Measurements from ENCODE around the gene HIGD1B.

- TF ChIP-seq CTCF (IDR thresholded peaks at IDR 0.05 in 4 of 5, conservative IDR thresholded peaks at IDR 0.05 in 1 of 5) (no peak), POLR2A (IDR thresholded peaks at IDR 0.05) (no peak)
These were observed 3.3 kb upstream of the HIGD1B start for GRCh38 chr17:44844390-44844830.
